ENCODE measurements around the gene CAPZA1.
A peak's percentile ranks its signal among the peaks of the same experiment; 100 is the strongest.
"Not testable (repeated sequence)": the region's sequence is repeated elsewhere in the genome, so short reads cannot be mapped to it uniquely, and the experiment has no call there.

The CAPZA1 gene

DNA sequence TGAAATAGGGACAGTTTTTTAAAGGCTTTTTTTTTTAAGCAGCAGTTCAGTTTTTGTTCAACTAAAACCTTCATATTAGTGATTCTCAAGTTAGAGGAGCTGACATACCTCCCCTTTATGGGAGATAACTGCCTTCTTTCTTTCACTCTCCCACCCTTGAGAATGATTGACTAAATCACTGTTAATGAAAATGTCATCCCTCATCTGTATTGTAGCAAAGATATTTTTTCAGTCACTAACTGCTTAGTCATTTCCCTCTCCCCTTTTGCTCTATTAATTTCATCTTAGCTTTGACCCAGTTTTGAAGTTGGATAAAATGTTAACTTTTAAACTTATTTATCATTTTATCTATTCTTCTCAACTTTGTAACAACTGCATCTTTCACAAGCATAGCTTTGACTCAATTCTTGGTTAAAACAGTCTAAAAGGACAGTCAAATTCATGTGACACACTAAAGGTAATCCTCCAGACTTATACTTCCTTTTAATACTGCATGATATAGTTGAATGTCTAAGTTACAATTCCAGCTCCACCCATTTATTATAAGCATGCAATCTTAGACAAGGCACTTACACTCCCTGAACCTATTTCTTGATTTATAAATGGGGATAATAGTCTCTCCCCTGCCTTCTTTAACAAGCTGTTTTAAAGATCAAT is 17.1 kb downstream of the CAPZA1 start:
- Histone ChIP-seq H3K4me1 (ENCODE audit: insufficient read depth, low read length) (peaks cover 7% of the 10 kb centered on the region), H3K9me3 (ENCODE audit: low read length) (no peaks in the 10 kb centered on the region), H2AFZ (ENCODE audit: low read depth, low read length) (no peak overlapping the region), H3K27me3 (ENCODE audit: insufficient read depth, low read length) (no peaks in the 10 kb centered on the region), H3K4me3 (ENCODE audit: low read length) (no peak overlapping the region), H3K36me3 (ENCODE audit: insufficient read depth, low read length) (peaks cover 3% of the 10 kb centered on the region)

DNA sequence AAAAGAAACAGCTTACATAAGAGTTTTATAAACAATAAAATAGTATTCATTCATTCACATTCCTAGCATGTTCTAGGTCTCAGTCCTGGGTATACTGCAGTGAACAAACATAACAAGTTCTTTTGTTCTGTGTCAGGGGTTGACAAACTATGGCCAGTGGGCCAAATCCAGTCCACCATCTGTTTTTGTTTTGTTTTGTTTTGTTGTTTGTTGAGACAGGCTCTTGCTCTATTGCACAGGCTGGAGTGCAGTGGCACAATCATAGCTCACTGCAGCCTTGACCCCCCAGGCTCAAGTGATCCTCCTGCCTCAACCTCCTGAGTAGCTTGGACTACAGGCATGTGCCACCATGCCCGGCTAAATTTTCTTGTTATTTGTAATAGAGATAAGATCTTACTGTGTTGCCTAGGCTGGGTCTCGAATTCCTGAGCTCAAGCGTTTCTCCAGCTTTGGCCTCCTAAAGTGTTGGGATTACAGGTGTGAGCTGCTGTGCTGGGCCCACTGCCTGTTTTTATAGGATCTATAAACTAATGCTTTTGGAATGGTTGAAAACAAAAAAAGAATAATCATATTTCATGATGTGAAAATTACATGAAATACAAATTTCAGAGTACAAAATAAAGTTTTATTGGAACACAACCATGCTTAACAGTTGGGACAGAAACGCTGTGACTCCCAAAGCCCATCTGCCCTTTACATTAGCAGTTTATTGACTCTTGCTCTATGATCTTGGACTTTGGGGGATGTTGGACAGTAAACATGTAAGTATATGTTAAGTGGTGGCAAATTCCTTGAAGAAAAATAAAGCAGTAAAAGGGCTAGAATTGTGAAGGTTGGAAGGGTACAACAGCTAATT is 17.9 kb downstream of the CAPZA1 start:
- Histone ChIP-seq H3K36me3 (ENCODE audit: insufficient read depth, low read length) (peaks cover 3% of the 10 kb centered on the region), H3K4me1 (ENCODE audit: insufficient read depth, low read length) (peaks cover 7% of the 10 kb centered on the region), H2AFZ (ENCODE audit: low read depth, low read length) (no peak overlapping the region), H3K9me3 (ENCODE audit: low read length) (no peaks in the 10 kb centered on the region), H3K27me3 (ENCODE audit: insufficient read depth, low read length) (no peaks in the 10 kb centered on the region), H3K4me3 (ENCODE audit: low read length) (no peak overlapping the region)

DNA sequence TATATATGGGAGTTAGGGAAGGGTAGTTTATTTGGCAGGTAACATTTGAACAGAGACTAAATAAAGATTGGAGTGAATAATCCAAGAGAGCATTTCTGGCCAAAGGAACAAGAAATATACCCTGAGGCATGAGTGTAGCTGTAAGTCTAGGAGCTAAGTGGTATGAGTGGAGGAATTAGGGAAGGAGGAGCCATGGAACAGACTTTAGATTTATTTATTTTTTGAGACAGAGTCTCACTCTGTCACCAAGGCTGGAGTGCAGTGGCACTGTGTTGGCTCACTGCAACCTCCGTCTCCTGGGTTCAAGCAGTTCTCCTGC is 18.4 kb downstream of the CAPZA1 start:
- Histone ChIP-seq H3K4me1 (ENCODE audit: insufficient read depth, low read length) (peaks cover 7% of the 10 kb centered on the region), H3K27me3 (ENCODE audit: insufficient read depth, low read length) (no peaks in the 10 kb centered on the region), H3K36me3 (ENCODE audit: insufficient read depth, low read length) (peaks cover 1% of the 10 kb centered on the region), H3K4me3 (ENCODE audit: low read length) (no peak overlapping the region), H2AFZ (ENCODE audit: low read depth, low read length) (no peak overlapping the region), H3K9me3 (ENCODE audit: low read length) (no peaks in the 10 kb centered on the region)

DNA sequence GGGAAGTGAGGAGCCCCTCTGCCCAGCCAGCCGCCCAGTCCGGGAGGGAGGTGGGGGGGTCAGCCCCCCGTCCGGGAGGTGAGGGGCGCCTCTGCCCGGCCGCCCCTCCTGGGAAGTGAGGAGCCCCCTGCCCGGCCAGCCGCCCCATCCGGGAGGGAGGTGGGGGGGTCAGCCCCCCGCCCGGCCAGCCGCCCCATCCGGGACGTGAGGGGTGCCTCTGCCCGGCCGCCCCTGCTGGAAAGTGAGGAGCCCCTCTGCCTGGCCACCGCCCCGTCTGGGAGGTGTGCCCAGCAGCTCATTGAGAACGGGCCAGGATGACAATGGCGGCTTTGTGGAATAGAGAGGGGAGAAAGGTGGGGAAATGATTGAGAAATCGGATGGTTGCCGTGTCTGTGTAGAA is 20.8 kb downstream of the CAPZA1 start:
- H3K4me1 ChIP-seq (ENCODE audit: insufficient read depth, low read length); H3K9me3 ChIP-seq (ENCODE audit: low read length); H3K36me3 ChIP-seq (ENCODE audit: insufficient read depth, low read length); H3K27me3 ChIP-seq (ENCODE audit: insufficient read depth, low read length); H2AFZ ChIP-seq (ENCODE audit: low read depth, low read length); H3K4me3 ChIP-seq (ENCODE audit: low read length): not testable (repeated sequence)

DNA sequence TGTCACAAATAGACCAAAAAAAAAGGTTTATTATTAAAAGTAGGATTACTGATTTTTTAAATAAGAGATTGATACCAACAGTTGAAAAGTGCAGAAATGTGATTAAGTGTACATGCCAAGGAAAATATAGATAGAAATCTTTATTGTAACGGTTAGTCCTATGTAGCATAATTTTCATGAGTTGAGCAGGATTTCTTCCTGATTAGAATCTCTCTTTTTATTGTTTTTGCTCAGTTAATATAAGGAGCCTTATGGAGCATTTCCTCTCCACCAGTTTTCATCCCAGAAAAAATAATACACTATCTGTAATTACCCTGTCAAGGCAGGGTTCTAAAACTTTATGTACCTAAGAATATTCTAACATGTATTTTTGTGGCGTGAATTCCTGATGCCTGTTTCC is 23.4 kb downstream of the CAPZA1 start:
- no peak overlapping the region for H3K4me3 ChIP-seq (ENCODE audit: low read length)
- no peaks in the 10 kb centered on the region for H3K9me3 ChIP-seq (ENCODE audit: low read length)
- H3K36me3 ChIP-seq (ENCODE audit: insufficient read depth, low read length): peaks cover 28% of the 10 kb centered on the region
- peaks cover 5% of the 10 kb centered on the region for H3K4me1 ChIP-seq (ENCODE audit: insufficient read depth, low read length)
- no peaks in the 10 kb centered on the region for H3K27me3 ChIP-seq (ENCODE audit: insufficient read depth, low read length)
- H2AFZ ChIP-seq (ENCODE audit: low read depth, low read length): no peak overlapping the region

DNA sequence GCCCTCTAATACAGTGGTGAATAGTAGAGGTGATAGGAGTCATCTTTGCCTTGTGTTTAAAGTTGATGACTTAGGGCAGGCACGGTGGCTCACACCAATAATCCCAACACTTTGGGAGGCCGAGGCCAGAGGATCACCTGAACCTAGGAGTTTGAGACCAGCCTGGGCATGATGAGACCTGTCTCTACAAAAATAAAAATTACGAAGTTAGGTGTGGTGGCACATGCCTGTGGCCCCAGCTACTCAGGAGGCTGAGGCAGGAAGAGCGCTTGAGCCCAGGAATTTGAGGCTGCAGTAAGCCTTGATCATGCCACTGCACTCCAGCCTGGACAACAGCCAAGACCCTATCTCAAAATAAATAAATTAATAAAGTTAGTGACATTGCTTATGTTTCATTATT is 26.6 kb downstream of the CAPZA1 start:
- Histone ChIP-seq H3K36me3 (ENCODE audit: insufficient read depth, low read length) (peaks cover 53% of the 10 kb centered on the region), H3K27me3 (ENCODE audit: insufficient read depth, low read length) (no peaks in the 10 kb centered on the region), H2AFZ (ENCODE audit: low read depth, low read length) (no peak overlapping the region), H3K9me3 (ENCODE audit: low read length) (no peaks in the 10 kb centered on the region), H3K4me1 (ENCODE audit: insufficient read depth, low read length) (peaks cover 4% of the 10 kb centered on the region), H3K4me3 (ENCODE audit: low read length) (no peak overlapping the region)

DNA sequence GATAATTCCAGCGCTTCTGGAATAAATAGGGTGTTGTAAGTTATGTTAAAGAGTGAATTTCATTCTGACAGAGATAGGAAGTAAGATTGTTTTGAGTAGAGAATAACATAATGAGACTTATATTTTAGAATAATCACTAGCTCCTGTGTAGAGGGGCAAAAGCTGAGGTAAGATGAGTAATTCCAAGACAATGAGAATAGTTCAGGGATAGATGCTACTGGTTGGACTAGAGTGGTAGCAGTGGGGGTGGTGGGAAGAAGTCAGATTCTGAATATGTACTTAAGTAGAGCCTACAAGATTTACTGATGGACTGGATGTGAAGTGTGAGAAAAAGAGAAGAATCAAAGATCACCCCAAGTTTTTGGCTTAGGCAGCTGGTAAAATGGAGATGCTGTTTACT is 31.6 kb downstream of the CAPZA1 start:
- Histone ChIP-seq H3K9me3 (ENCODE audit: low read length) (no peaks in the 10 kb centered on the region), H3K27me3 (ENCODE audit: insufficient read depth, low read length) (no peaks in the 10 kb centered on the region), H2AFZ (ENCODE audit: low read depth, low read length) (no peak overlapping the region), H3K4me3 (ENCODE audit: low read length) (no peak overlapping the region), H3K4me1 (ENCODE audit: insufficient read depth, low read length) (no peaks in the 10 kb centered on the region), H3K36me3 (ENCODE audit: insufficient read depth, low read length) (peaks cover 56% of the 10 kb centered on the region)

DNA sequence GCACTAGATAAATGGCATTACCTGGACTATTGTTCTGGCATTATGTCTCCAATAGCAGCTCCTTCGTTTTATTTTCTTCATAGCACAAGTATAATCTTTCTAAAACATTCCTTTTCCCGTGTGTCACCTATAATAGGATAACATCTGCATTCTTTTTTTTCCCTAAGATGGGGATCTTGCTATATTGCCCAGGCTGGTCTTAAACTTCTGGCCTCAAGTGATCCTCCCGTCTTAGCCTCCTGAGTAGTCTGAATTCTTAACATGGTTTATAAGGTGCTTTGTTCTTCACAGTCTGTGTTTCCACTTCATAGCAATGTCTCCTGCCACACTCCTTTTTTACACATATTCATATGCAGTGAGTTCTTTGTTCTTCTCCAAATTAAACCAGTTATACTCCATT is 46.2 kb downstream of the CAPZA1 start:
- no peaks in the 10 kb centered on the region for H3K9me3 ChIP-seq (ENCODE audit: low read length)
- no peak overlapping the region for H2AFZ ChIP-seq (ENCODE audit: low read depth, low read length)
- H3K36me3 ChIP-seq (ENCODE audit: insufficient read depth, low read length): peaks cover 74% of the 10 kb centered on the region
- H3K27me3 ChIP-seq (ENCODE audit: insufficient read depth, low read length): no peaks in the 10 kb centered on the region
- no peak overlapping the region for H3K4me3 ChIP-seq (ENCODE audit: low read length)
- H3K4me1 ChIP-seq (ENCODE audit: insufficient read depth, low read length): no peaks in the 10 kb centered on the region

DNA sequence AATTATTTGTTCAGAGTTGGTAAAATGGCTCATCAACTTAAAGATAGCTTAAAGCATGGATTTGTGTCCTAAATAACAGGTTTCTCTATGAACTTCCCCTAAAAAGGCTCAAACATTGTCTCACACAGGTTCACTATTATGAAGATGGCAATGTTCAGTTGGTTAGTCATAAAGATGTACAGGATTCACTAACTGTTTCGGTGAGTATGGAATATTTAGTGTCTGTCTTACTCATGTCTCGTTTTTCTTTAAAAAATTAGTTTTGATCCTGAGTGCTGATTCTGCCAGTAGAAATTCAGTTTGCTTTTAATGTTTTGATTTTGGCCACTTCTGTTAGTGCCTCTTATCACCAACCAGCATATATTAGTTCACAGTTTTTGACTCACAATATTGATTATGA is 47.3 kb downstream of the CAPZA1 start:
- H3K4me3 ChIP-seq (ENCODE audit: low read length): no peak overlapping the region
- no peak overlapping the region for H2AFZ ChIP-seq (ENCODE audit: low read depth, low read length)
- peaks cover 9% of the 10 kb centered on the region for H3K4me1 ChIP-seq (ENCODE audit: insufficient read depth, low read length)
- H3K36me3 ChIP-seq (ENCODE audit: insufficient read depth, low read length): peaks cover 73% of the 10 kb centered on the region
- H3K9me3 ChIP-seq (ENCODE audit: low read length): no peaks in the 10 kb centered on the region
- no peaks in the 10 kb centered on the region for H3K27me3 ChIP-seq (ENCODE audit: insufficient read depth, low read length)

DNA sequence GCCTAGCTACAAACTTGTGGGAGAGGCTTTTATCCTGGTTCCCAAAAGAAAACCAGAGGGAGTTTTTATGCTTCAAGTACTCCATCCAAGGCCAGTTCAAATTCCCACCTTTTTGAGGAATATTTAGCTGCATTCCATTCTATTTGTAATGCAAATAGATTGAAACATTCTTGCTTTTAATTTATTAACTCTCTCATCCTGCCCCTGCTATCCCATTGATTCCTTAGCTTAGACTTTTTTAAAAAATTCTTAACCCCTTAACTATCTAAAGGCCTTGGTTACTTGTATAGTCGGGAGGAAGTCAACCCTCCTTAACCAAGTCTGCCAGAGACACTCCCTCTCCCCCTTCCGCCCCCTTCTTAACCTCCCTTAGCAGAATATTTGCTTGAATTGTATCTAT is 52.4 kb downstream of the CAPZA1 start:
- no peak overlapping the region for H3K4me3 ChIP-seq (ENCODE audit: low read length)
- H2AFZ ChIP-seq (ENCODE audit: low read depth, low read length): no peak overlapping the region
- H3K36me3 ChIP-seq (ENCODE audit: insufficient read depth, low read length): peaks cover 43% of the 10 kb centered on the region
- peaks cover 36% of the 10 kb centered on the region for H3K4me1 ChIP-seq (ENCODE audit: insufficient read depth, low read length)
- H3K27me3 ChIP-seq (ENCODE audit: insufficient read depth, low read length): no peaks in the 10 kb centered on the region
- H3K9me3 ChIP-seq (ENCODE audit: low read length): no peaks in the 10 kb centered on the region

DNA sequence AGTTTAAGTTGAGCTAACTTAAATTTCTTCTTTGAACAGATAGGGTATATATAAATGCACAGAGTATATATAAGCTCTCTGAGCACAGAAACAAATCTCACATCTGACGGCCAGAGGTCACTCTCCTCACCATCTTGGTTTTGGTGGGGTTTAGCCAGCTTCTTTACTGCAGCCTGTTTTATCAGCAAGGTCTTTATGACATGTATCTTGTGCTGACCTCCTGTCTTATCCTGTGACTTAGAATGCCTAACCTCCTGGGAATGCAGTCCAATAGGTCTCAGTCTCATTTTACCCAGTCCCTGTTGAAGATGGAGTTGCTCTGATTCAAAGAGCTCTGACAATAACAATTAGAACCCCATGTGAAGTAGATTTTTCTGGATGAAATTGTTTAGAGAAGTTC is 53.2 kb downstream of the CAPZA1 start:
- peaks cover 36% of the 10 kb centered on the region for H3K4me1 ChIP-seq (ENCODE audit: insufficient read depth, low read length)
- no peaks in the 10 kb centered on the region for H3K9me3 ChIP-seq (ENCODE audit: low read length)
- H3K4me3 ChIP-seq (ENCODE audit: low read length): no peak overlapping the region
- peaks cover 35% of the 10 kb centered on the region for H3K36me3 ChIP-seq (ENCODE audit: insufficient read depth, low read length)
- no peak overlapping the region for H2AFZ ChIP-seq (ENCODE audit: low read depth, low read length)
- H3K27me3 ChIP-seq (ENCODE audit: insufficient read depth, low read length): no peaks in the 10 kb centered on the region

DNA sequence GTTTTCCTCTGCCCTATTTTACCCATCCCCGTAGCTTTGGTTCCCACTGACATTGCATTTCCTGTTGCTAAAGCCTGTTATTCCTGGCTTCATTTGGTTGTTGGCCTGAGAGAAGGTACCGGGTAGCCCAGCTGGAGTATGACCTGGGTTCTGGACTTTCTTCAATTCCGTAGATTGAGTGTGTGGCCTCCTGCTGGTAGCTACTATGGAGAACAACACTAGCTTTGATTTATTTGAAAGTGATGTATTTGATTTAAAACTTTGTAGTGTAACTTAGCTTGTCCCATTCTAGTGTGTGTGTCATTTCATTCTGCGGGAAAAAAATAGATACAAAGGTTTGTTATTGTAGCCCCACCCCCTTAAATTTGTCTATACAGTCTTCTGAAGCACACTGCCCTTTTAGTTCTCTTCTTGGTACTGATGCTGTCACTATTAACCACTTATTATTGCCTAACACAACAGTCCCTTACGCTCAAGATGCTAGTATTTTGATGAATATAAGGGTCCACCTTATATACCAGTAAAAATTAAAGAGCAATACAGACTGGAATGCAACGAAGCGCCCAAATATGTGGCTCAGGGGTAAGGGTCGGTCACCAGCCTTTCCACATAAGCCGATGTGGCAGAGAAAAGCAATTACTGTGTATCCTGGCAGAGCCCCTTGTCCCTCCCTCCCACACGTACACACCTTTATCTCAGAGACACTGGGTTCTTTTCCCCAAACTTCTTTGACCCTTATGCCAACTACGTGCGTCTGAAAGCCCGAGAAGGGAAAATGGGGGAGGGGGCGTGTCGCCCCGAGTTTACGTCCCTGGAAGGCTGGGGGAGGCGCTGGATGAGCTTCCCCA is 54.2 kb downstream of the CAPZA1 start:
- no peaks in the 10 kb centered on the region for H3K27me3 ChIP-seq (ENCODE audit: insufficient read depth, low read length)
- peaks cover 30% of the 10 kb centered on the region for H3K36me3 ChIP-seq (ENCODE audit: insufficient read depth, low read length)
- no peaks in the 10 kb centered on the region for H3K9me3 ChIP-seq (ENCODE audit: low read length)
- H3K4me1 ChIP-seq (ENCODE audit: insufficient read depth, low read length): peaks cover 36% of the 10 kb centered on the region
- peak overlapping the region; percentile 70 for H3K4me3 ChIP-seq (ENCODE audit: low read length)
- no peak overlapping the region for H2AFZ ChIP-seq (ENCODE audit: low read depth, low read length)

DNA sequence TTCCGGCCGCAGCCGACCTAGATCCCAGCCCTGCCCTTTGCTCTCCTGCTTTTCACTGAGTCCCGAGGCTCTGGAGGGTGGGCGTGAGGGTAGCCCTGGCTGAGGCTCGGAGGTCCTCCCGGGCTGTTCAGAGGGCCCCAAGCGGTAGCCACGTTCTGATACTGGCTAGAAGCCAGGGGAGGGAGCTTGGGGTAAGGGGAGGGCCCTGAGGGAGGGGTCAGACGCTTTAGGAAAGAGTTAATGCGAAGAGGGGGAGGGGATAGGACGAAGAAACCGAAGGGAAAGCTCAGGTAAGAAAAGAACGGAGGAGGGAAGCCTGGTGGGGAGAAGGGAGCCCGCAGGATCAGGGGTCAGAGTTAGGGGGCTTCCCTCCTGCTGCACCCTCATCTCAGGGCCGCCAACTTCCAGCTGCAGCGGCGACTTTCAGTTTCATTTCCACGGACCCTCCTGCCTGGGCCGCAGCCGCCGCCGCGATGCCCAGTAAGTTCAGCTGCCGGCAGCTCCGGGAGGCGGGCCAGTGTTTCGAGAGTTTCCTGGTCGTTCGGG is 54.9 kb downstream of the CAPZA1 start, which contains the start of gene MOV10:
Gene MOV10 (plus strand): TSS at position 220 of the 546 bp plus-strand sequence. CDS start 254 bp downstream, at position 474.
- no peaks in the 10 kb centered on the region for H3K27me3 ChIP-seq (ENCODE audit: insufficient read depth, low read length)
- peaks cover 36% of the 10 kb centered on the region for H3K4me1 ChIP-seq (ENCODE audit: insufficient read depth, low read length)
- peak within 1 kb of the TSS; percentile 70 for H3K4me3 ChIP-seq (ENCODE audit: low read length)
- H2AFZ ChIP-seq (ENCODE audit: low read depth, low read length): peak within 1 kb of the TSS; percentile 68
- peaks cover 24% of the 10 kb centered on the region for H3K36me3 ChIP-seq (ENCODE audit: insufficient read depth, low read length)
- H3K9me3 ChIP-seq (ENCODE audit: low read length): no peaks in the 10 kb centered on the region

All from neuron (in vitro differentiated cells).